Hepatocyte (in vitro differentiated cells): ENCODE measurements around the gene TXNDC11. TPM values are rescaled to one million over a fixed set of nuclear protein-coding genes. Genes with fewer than 3 reads are reported as not detected.

Experiments
- DNase-seq: peaks from one replicate; pipeline ENCODE4 v3.0.0-alpha.2; 2016; ENCODE audit warnings: low spot score
- H2AFZ ChIP-seq: fragments of 200-600 bp; sonication (generic); 2 replicates; pipeline ENCODE4 v1.6.0; 2016; ENCODE audit warnings: antibody characterized with exemption, mild to moderate bottlenecking
- H3K27ac ChIP-seq: fragments of 200-600 bp; sonication (generic); 2 replicates; pipeline ENCODE4 v1.5.1; 2016; ENCODE audit warnings: mild to moderate bottlenecking
- H3K27me3 ChIP-seq: fragments of 200-600 bp; sonication (generic); 2 replicates; pipeline ENCODE4 v1.6.1; 2016
- H3K36me3 ChIP-seq: fragments of 200-600 bp; sonication (generic); replicated peaks from 2 replicates; pipeline ENCODE4 v1.5.1; 2016; ENCODE audit warnings: low read depth; ENCODE audit not compliant: insufficient read depth
- H3K4me1 ChIP-seq: fragments of 200-600 bp; sonication (generic); 2 replicates; pipeline ENCODE4 v1.5.1; 2016; ENCODE audit warnings: mild to moderate bottlenecking, moderate library complexity; ENCODE audit not compliant: insufficient read depth
- H3K4me2 ChIP-seq: fragments of 200-600 bp; sonication (generic); 2 replicates; pipeline ENCODE4 v1.6.0; 2016
- H3K4me3 ChIP-seq: fragments of 200-600 bp; sonication (generic); 2 replicates; pipeline ENCODE4 v1.5.1; 2016; ENCODE audit warnings: mild to moderate bottlenecking
- H3K79me2 ChIP-seq: fragments of 200-600 bp; sonication (generic); 2 replicates; pipeline ENCODE4 v1.6.0; 2017; ENCODE audit warnings: mild to moderate bottlenecking
- H3K9me2 ChIP-seq: fragments of 200-600 bp; sonication (generic); replicated peaks from 2 replicates; pipeline ENCODE4 v1.6.0; 2017; ENCODE audit warnings: mild to moderate bottlenecking; ENCODE audit not compliant: insufficient read depth
- H3K9me3 ChIP-seq: fragments of 200-600 bp; sonication (generic); 2 replicates; pipeline ENCODE4 v1.5.1; 2016; ENCODE audit warnings: low read depth, mild to moderate bottlenecking
- H4K20me1 ChIP-seq: fragments of 200-600 bp; sonication (generic); 2 replicates; pipeline ENCODE4 v1.6.0; 2016; ENCODE audit warnings: mild to moderate bottlenecking; ENCODE audit not compliant: insufficient read depth, poor library complexity, severe bottlenecking
- CTCF ChIP-seq: fragments of 200-600 bp; sonication (generic); IDR thresholded peaks from 2 replicates; pipeline ENCODE4 v1.5.1; 2016; ENCODE audit warnings: antibody characterized with exemption, mild to moderate bottlenecking; ENCODE audit not compliant: poor library complexity
- EZH2 ChIP-seq: fragments of 200-600 bp; sonication (generic); IDR thresholded peaks from 2 replicates; pipeline ENCODE4 v1.6.1; 2016; ENCODE audit warnings: antibody characterized with exemption, mild to moderate bottlenecking, borderline replicate concordance
- EZH2phosphoT487 ChIP-seq: fragments of 200-600 bp; sonication (generic); IDR thresholded peaks from one replicate; pipeline ENCODE4 v1.6.1; 2018; ENCODE audit warnings: antibody characterized with exemption, mild to moderate bottlenecking, low read depth, moderate library complexity; ENCODE audit not compliant: unreplicated experiment, severe bottlenecking
- WGBS: methylation state at CpG from one replicate; pipeline ENCODE4 v1.1.6; 2016; ENCODE audit warnings: low lambda C conversion rate; ENCODE audit errors: missing lambda C conversion rate; 5-methylcytosine and 5-hydroxymethylcytosine counted together
- polyA plus RNA-seq: library from polyadenylated mRNA; unstranded; fragments of >200 nt; fragmentation: Nextera tagmentation; extraction: Ambion mirVana; gene quantifications from 2 replicates; pipeline ENCODE4 v1.2.1, GENCODE V29; 2016
- total RNA-seq: library from RNA; depleted of rRNA; stranded (reverse); fragments of >200 nt; gene quantifications from 2 replicates; pipeline ENCODE4 v1.2.3, GENCODE V29; 2014

The TXNDC11 gene
- total and polyA plus RNA-seq, 2 experiments from 2014 or later, result 58.5 to 59.4 TPM

GRCh38 chr16:11738742-11739544, 3.7 kb downstream of the TXNDC11 start:
- H3K4me3 ChIP-seq, result no peak overlapping the region
- H3K27me3 ChIP-seq, result no peaks in the 10 kb centered on the region
- H2AFZ ChIP-seq, result no peak overlapping the region
- TF ChIP-seq EZH2 (no peak), CTCF (no peak), EZH2phosphoT487 (no peak)
- peaks cover 50% of the 10 kb centered on the region for H4K20me1 ChIP-seq
- H3K36me3 ChIP-seq, result no peaks in the 10 kb centered on the region
- WGBS, result 89% methylated on average over 15 of the region's 15 CpGs
- H3K27ac ChIP-seq, result no peak overlapping the region
- H3K4me1 ChIP-seq, result peaks cover 53% of the 10 kb centered on the region
- no peak for DNase-seq
- peak overlapping the region; percentile 92 for H3K4me2 ChIP-seq
- no peaks in the 10 kb centered on the region for H3K9me2 ChIP-seq
- peaks cover 78% of the 10 kb centered on the region for H3K79me2 ChIP-seq
- no peaks in the 10 kb centered on the region for H3K9me3 ChIP-seq

- no peak for TF ChIP-seq EZH2phosphoT487
- no peak for TF ChIP-seq CTCF
- no peak for TF ChIP-seq EZH2
- H3K4me1 ChIP-seq, result peaks cover 46% of the 10 kb centered on the region
- H3K9me2 ChIP-seq, result no peaks in the 10 kb centered on the region
- no peak overlapping the region for H3K27ac ChIP-seq
- no peak overlapping the region for H3K4me3 ChIP-seq
- 89% methylated on average over 8 of the region's 8 CpGs for WGBS
- peaks cover 50% of the 10 kb centered on the region for H4K20me1 ChIP-seq
- no peak for DNase-seq
- peaks cover 90% of the 10 kb centered on the region for H3K79me2 ChIP-seq
- no peak overlapping the region for H2AFZ ChIP-seq
- H3K4me2 ChIP-seq, result peak overlapping the region; percentile 7
- no peaks in the 10 kb centered on the region for H3K36me3 ChIP-seq
- H3K27me3 ChIP-seq, result no peaks in the 10 kb centered on the region
- H3K9me3 ChIP-seq, result no peaks in the 10 kb centered on the region
Measured at GRCh38 chr16:11737713-11738112, 4.9 kb downstream of the TXNDC11 start.

GRCh38 chr16:11736903-11737302, 5.8 kb downstream of the TXNDC11 start:
- no peak for TF ChIP-seq EZH2phosphoT487
- no peak for TF ChIP-seq CTCF
- TF ChIP-seq EZH2, result no peak
- Histone ChIP-seq H3K9me3 (no peaks in the 10 kb centered on the region), H3K36me3 (no peaks in the 10 kb centered on the region), H3K9me2 (no peaks in the 10 kb centered on the region), H3K79me2 (peaks cover 93% of the 10 kb centered on the region), H4K20me1 (peaks cover 50% of the 10 kb centered on the region), H3K27ac (peak overlapping the region; percentile 42), H3K4me3 (no peak overlapping the region), H3K4me1 (peaks cover 46% of the 10 kb centered on the region), H3K27me3 (no peaks in the 10 kb centered on the region), H2AFZ (no peak overlapping the region), H3K4me2 (peak overlapping the region; percentile 47)
- no peak for DNase-seq
- WGBS, result 58% methylated on average over 6 of the region's 6 CpGs
